Kidney (tissue), 14 donors: Measurements from ENCODE around the gene NECTIN4. TPM values are rescaled to one million over a fixed set of nuclear protein-coding genes. Genes with fewer than 3 reads are reported as not detected.
A peak's percentile ranks its signal among the peaks of the same experiment; 100 is the strongest.

Source experiments
- DNase-seq, 5 donors: peaks; one replicate each; pipeline ENCODE4 v3.0.0-alpha.2; 2013 to 2020
- FAIRE-seq: peaks from 2 replicates; lab custom pipeline; 2012; peaks lifted over from hg19 to GRCh38; lab: Jason Lieb, UNC
- H3K27ac ChIP-seq, 2 donors: one replicate each; pipeline ENCODE4 v1.7.0; 2013; ENCODE audit warnings: low read depth in 2 of 2, low read length in 2 of 2, inconsistent platforms in 1 of 2
- H3K27me3 ChIP-seq: one replicate; pipeline ENCODE4 v1.7.1; 2013; ENCODE audit warnings: low read length, inconsistent platforms; ENCODE audit not compliant: control insufficient read depth, insufficient read depth
- H3K36me3 ChIP-seq, 3 donors: one replicate each; pipeline versions ENCODE4 v1.7.0 to v1.7.1; 2013; ENCODE audit warnings: low read length in 3 of 3, control low read depth in 1 of 3, inconsistent platforms in 1 of 3; ENCODE audit not compliant: insufficient read depth in 3 of 3, control insufficient read depth in 2 of 3
- H3K4me1 ChIP-seq, 3 donors: one replicate each; pipeline versions ENCODE4 v1.7.0 to v1.7.1; 2013; ENCODE audit warnings: low read length in 3 of 3, inconsistent platforms in 1 of 3, low read depth in 1 of 3; ENCODE audit not compliant: control insufficient read depth in 2 of 3, insufficient read depth in 2 of 3
- H3K4me3 ChIP-seq, 3 donors: one replicate each; pipeline versions ENCODE4 v1.7.0 to v1.8.1; 2013; ENCODE audit warnings: low read length in 3 of 3, control low read depth in 1 of 3, inconsistent platforms in 1 of 3
- H3K9ac ChIP-seq, 3 donors: one replicate each; pipeline versions ENCODE4 v1.7.0 to v1.7.1; 2013; ENCODE audit warnings: low read length in 3 of 3, control low read depth in 1 of 3, inconsistent platforms in 1 of 3
- H3K9me3 ChIP-seq, 3 donors: one replicate each; pipeline versions ENCODE4 v1.7.0 to v1.7.1; 2013; ENCODE audit warnings: low read length in 3 of 3, control low read depth in 1 of 3, inconsistent platforms in 1 of 3; ENCODE audit not compliant: control insufficient read depth in 2 of 3, insufficient read depth in 1 of 3
- CTCF ChIP-seq: IDR thresholded peaks from 3 replicates; pipeline ENCODE4 v1.5.1; 2012; ENCODE audit warnings: mild to moderate bottlenecking, moderate library complexity, borderline replicate concordance; ENCODE audit not compliant: insufficient read depth; ENCODE audit errors: extremely low read depth
- intact Hi-C: fragments of 100-400 bp; cut with DNase I; formaldehyde crosslinking; loops from one replicate; pipeline ENCODE4 v1.11.1; 2022
- polyA plus RNA-seq: library from polyadenylated mRNA; stranded (reverse); fragments of 350-450 nt; fragmentation: Illumina TruSeq; extraction: RNeasy Lipid Tissue Mini Kit (QIAGEN cat#74804); gene quantifications from one replicate; pipeline ENCODE4 v1.2.3, GENCODE V29; 2014; ENCODE audit warnings: low read depth, low replicate concordance; ENCODE audit not compliant: insufficient read depth
- total RNA-seq: library from RNA; stranded (reverse); fragmentation: NEBNext Ultra II Directional; extraction: Animal tissue kit (Norgen Biotek cat#: 25700); gene quantifications from one replicate; pipeline ENCODE4 v1.2.1, GENCODE V29; 2021
- donor health status: control.
- donor health status: control.
- donor health status: control.
- donor health status: control.
- donor health status: control.
- donor health status: DM: yes; HTN: yes; CAD: no.
- donor health status: Normal renal cell carcinoma (clear cell type).

The NECTIN4 gene
- total and polyA plus RNA-seq, 2 donors from 2014 or later: 2.7 to 12.8 TPM

- DNase-seq (peak in 1 of 5 donors; percentile 68), FAIRE-seq (no peak)
- Histone ChIP-seq H3K9ac (peak overlapping the region in 1 of 3 donors; percentile 65), H3K36me3 (peaks cover 10 to 35% (median 29%) of the 10 kb centered on the region in 3 donors), H3K27ac (peak overlapping the region in 1 of 2 donors; percentile 40), H3K4me1 (peaks cover 0 to 5% (median 4%) of the 10 kb centered on the region in 3 donors), H3K4me3 (peak overlapping the region; percentile 60 to 74 (median 70)), H3K27me3 (no peaks in the 10 kb centered on the region), H3K9me3 (no peaks in the 10 kb centered on the region)
- intact Hi-C loops: no loop called here
- TF ChIP-seq CTCF: no peak
Measured at GRCh38 chr1:161037661-161038522, 51.5 kb downstream of the NECTIN4 start.

DNA sequence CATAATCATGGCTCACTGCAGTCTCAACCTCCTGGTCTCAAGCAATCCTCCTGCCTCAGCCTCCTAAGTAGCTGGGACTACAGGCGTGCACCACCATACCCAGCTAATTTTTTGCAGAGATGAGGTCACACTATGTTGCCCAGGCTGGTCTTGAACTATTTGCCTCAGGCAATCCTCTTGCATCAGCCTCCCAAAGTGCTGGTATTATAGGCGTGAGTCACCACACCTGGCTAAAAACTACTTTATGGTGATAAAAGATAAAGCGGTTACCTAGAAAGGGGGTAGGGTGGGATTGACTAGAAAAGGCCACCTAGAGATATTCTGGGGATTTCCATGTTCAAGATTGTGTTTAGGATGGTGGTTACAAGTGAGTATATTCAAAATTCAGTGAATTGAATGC, 55.6 kb downstream of the NECTIN4 start:
- Histone ChIP-seq H3K4me3 (no peak overlapping the region), H3K36me3 (no peaks in the 10 kb centered on the region), H3K27me3 (no peaks in the 10 kb centered on the region), H3K9ac (no peak overlapping the region), H3K27ac (no peak overlapping the region), H3K9me3 (no peaks in the 10 kb centered on the region), H3K4me1 (peaks cover 0 to 5% (median 2%) of the 10 kb centered on the region in 3 donors)
- FAIRE-seq (no peak), DNase-seq (no peak)
- no peak for TF ChIP-seq CTCF
- intact Hi-C loops: no loop called here

DNA sequence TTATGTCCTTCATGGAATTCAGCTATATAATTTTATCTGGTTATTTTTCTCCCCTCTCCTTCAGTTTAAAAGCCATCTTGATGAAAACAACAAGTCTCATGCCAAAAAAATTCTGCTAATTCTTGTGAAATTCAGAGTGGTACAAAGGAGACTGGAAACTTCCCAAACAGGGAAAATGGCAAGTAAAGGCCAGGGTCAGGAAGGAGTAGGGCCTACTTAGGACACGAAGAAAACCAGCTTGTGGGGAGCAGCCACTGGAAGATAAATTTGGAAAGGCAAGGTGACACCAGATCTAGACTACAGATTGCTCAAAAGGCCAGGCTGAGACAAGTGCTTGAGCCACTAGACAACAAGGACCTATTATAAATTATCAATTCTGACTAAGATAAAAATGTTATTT, 56.9 kb downstream of the NECTIN4 start:
- Histone ChIP-seq H3K4me1 (peaks cover 0 to 1% (median 0%) of the 10 kb centered on the region in 3 donors), H3K36me3 (no peaks in the 10 kb centered on the region), H3K27ac (no peak overlapping the region), H3K9me3 (no peaks in the 10 kb centered on the region), H3K27me3 (no peaks in the 10 kb centered on the region), H3K4me3 (no peak overlapping the region), H3K9ac (no peak overlapping the region)
- intact Hi-C loops: no loop called here
- FAIRE-seq (no peak), DNase-seq (no peak)
- no peak for TF ChIP-seq CTCF
